Esophagus muscularis mucosa (tissue), 4 donors: ENCODE data around the gene EDC4. TPM values are rescaled to one million over a fixed set of nuclear protein-coding genes. Genes with fewer than 3 reads are reported as not detected.
A peak's percentile ranks its signal among the peaks of the same experiment; 100 is the strongest.

Experiments used
- DNase-seq: peaks from one replicate; pipeline ENCODE4 v3.0.0-alpha.2; 2017; ENCODE audit errors: extremely low spot score
- H3K27ac ChIP-seq, 4 donors: fragments of 200-600 bp; sonication (generic); replicated peaks in 1 of 4; 1 replicate in 3 of 4; 2 replicates in 1 of 4; pipeline ENCODE4 v1.5.1; 2016 to 2019; ENCODE audit warnings: mild to moderate bottlenecking in 1 of 4
- H3K27me3 ChIP-seq, 4 donors: fragments of 200-600 bp; sonication (generic); one replicate each; pipeline versions ENCODE4 v1.5.1 to v1.6.0; 2016 to 2019
- H3K36me3 ChIP-seq, 4 donors: fragments of 200-600 bp; sonication (generic); one replicate each; pipeline ENCODE4 v1.5.1; 2016 to 2019
- H3K4me1 ChIP-seq, 4 donors: fragments of 200-600 bp; sonication (generic); one replicate each; pipeline ENCODE4 v1.5.1; 2016 to 2019
- H3K4me3 ChIP-seq, 4 donors: fragments of 200-600 bp; sonication (generic); 1 replicate in 2 of 4; 2 replicates in 2 of 4; pipeline ENCODE4 v1.5.1; 2016 to 2019; ENCODE audit warnings: mild to moderate bottlenecking in 4 of 4, moderate library complexity in 1 of 4
- H3K9me3 ChIP-seq, 4 donors: fragments of 200-600 bp; sonication (generic); 1 replicate in 3 of 4; 2 replicates in 1 of 4; pipeline ENCODE4 v1.5.1; 2016 to 2019
- EP300 ChIP-seq: sonication (generic); formaldehyde crosslinking; IDR thresholded peaks from one replicate; pipeline ENCODE4 v1.6.1; 2017; ENCODE audit warnings: antibody characterized with exemption
- POLR2A ChIP-seq: fragments of 450-650 bp; IDR thresholded peaks from one replicate; pipeline ENCODE4 v1.6.1; 2017; ENCODE audit warnings: antibody characterized with exemption, moderate library complexity, mild to moderate bottlenecking, low read depth
- POLR2AphosphoS5 ChIP-seq, 2 donors: sonication (generic); formaldehyde crosslinking; IDR thresholded peaks; one replicate each; pipeline ENCODE4 v1.6.1; 2017; ENCODE audit warnings: antibody characterized with exemption in 2 of 2
- WGBS: methylation state at CpG from one replicate; pipeline ENCODE4 v1.1.5; 2018; 5-methylcytosine and 5-hydroxymethylcytosine counted together
- intact Hi-C: fragments of 100-400 bp; cut with DNase I; formaldehyde crosslinking; loops from one replicate; pipeline ENCODE4 v1.15.1; 2023
- total RNA-seq, 4 donors: library from RNA; depleted of rRNA; stranded (reverse); fragments of >200 nt; gene quantifications; one replicate each; pipeline versions ENCODE4 v1.1.0 to v1.2.1, GENCODE V29; 2016
- TF ChIP-seq, protein P1 (sequence below), 3 experiments: fragments of 200-600 bp in 2 of 3; fragments of 450-650 bp in 1 of 3; sonication (generic) in 2 of 3; IDR thresholded peaks; one replicate each; pipeline ENCODE4 v1.5.1; 2017 to 2019; ENCODE audit warnings: antibody characterized with exemption in 3 of 3, mild to moderate bottlenecking in 2 of 3, moderate library complexity in 1 of 3

The EDC4 gene
- total RNA-seq, 4 donors from 2014 or later = 49.9 to 70.9 (median 52.0) TPM

DNA sequence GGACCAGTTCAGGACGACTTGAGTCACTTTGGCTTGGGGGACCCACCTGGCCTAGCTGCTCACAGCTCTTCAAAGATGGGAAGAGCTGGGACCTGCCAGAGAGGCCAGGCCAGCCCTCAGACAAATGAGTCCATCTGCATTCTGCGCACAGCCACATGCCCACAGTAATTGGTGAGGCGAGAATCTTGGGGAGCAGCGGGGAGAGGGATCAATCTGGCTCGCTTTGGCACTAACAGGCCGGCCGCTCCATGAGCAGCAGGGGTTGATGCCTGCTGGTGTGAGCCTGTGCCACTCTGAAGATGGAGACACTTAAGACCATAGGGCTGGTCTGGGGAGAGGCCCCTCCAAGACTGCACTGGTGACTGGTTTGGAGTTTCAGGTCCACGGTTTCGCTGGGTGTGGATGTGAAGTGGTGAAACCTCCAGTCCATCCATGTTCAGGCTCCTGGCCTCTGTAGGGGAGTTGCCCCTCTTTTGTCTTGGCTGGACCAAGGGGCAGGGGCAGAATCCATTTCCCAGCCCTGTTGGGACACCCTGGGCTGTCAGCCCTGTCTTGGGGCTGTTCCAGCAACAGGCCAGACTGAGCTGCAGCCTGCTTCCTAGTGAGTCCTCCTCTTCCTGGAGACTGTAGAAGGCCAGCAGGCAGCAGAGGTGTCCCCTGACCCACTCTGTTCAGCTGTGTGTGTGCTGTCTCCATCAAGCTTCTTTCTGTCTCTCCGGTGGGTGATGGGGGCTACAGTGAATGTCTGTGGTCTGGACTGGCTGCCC lies 51.5 kb downstream of the EDC4 start:
- no peaks in the 10 kb centered on the region for H3K27me3 ChIP-seq
- peak overlapping the region in 3 of 4 donors; percentile 44 to 62 (median 53) for H3K27ac ChIP-seq
- intact Hi-C loops = no loop called here
- no peak for DNase-seq
- TF ChIP-seq POLR2AphosphoS5 (IDR thresholded peaks at IDR 0.05) = no peak
- TF ChIP-seq POLR2A = no peak
- no peak for TF ChIP-seq EP300
- TF ChIP-seq, protein P1, sequence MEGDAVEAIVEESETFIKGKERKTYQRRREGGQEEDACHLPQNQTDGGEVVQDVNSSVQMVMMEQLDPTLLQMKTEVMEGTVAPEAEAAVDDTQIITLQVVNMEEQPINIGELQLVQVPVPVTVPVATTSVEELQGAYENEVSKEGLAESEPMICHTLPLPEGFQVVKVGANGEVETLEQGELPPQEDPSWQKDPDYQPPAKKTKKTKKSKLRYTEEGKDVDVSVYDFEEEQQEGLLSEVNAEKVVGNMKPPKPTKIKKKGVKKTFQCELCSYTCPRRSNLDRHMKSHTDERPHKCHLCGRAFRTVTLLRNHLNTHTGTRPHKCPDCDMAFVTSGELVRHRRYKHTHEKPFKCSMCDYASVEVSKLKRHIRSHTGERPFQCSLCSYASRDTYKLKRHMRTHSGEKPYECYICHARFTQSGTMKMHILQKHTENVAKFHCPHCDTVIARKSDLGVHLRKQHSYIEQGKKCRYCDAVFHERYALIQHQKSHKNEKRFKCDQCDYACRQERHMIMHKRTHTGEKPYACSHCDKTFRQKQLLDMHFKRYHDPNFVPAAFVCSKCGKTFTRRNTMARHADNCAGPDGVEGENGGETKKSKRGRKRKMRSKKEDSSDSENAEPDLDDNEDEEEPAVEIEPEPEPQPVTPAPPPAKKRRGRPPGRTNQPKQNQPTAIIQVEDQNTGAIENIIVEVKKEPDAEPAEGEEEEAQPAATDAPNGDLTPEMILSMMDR (IDR thresholded peaks at IDR 0.05) = no peak
- H3K4me3 ChIP-seq = no peak overlapping the region
- 93% methylated on average over 8 of the region's 10 CpGs for WGBS
- peaks cover 40 to 84% (median 71%) of the 10 kb centered on the region in 4 donors for H3K4me1 ChIP-seq
- no peaks in the 10 kb centered on the region for H3K9me3 ChIP-seq
- peaks cover 8 to 41% (median 36%) of the 10 kb centered on the region in 4 donors for H3K36me3 ChIP-seq

DNA sequence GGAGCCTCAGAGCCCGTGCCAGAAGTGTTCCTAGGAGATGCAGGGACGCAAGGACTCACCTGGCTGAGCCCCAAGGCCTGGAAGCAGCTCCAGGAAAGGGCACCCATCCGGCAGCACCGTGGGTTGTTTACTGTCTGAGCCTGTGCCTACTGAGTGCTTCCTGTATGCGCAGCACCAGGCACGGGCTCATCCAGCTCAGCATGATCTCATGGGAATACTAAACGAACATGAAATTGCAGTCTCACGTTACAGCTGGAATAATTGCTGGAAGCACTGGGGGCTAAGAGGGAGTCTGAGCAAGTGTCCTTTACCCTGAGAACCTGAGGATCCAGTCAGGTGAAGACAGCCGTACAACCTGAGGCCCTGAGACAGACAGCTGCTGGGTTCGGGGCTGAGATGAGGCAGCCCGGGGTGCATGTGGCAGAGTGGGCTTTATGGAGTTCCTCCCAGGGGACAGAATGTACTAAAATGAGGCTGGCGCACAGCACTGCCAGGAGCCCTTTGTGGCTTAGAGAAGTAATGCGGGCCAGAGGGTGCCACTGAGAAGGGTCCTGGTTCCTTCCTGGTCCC lies 53.4 kb downstream of the EDC4 start:
- DNase-seq = no peak
- WGBS = 47% methylated on average over 5 of the region's 13 CpGs
- Histone ChIP-seq H3K27me3 (no peaks in the 10 kb centered on the region), H3K4me1 (peaks cover 30 to 71% (median 57%) of the 10 kb centered on the region in 4 donors), H3K9me3 (no peaks in the 10 kb centered on the region), H3K27ac (peak overlapping the region; percentile 19 to 51 (median 24)), H3K36me3 (peaks cover 11 to 56% (median 46%) of the 10 kb centered on the region in 4 donors), H3K4me3 (no peak overlapping the region)
- no peak for TF ChIP-seq POLR2A
- peak in 1 of 2 donors; percentile 27 for TF ChIP-seq POLR2AphosphoS5 (IDR thresholded peaks at IDR 0.05)
- TF ChIP-seq, protein P1 (IDR thresholded peaks at IDR 0.05) = no peak
- TF ChIP-seq EP300 = no peak
- intact Hi-C loops = no loop called here

DNA sequence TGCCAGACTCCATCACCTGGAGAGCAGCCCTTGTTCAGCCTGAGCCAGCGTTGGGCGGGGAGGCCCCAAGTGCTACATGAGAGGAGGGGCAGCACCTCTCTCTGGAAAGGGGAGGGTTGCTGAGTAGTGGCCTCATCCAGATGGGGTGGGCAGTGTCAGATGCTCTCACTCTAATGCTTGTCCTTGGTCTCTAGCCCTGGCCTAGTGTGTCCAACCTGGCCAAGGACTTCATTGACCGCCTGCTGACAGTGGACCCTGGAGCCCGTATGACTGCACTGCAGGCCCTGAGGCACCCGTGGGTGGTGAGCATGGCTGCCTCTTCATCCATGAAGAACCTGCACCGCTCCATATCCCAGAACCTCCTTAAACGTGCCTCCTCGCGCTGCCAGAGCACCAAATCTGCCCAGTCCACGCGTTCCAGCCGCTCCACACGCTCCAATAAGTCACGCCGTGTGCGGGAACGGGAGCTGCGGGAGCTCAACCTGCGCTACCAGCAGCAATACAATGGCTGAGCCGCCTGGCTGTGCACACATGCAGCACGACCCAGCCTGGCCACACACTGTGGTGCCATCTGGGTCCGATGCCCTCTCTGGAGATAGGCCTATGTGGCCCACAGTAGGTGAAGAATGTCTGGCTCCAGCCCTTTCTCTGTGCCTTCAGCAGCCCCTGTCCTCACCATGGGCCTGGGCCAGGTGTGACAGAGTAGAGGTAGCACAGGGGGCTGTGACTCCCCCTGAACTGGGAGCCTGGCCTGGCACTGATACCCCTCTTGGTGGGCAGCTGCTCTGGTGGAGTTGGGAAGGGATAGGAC lies 54.5 kb downstream of the EDC4 start:
- intact Hi-C loops = no loop called here

DNA sequence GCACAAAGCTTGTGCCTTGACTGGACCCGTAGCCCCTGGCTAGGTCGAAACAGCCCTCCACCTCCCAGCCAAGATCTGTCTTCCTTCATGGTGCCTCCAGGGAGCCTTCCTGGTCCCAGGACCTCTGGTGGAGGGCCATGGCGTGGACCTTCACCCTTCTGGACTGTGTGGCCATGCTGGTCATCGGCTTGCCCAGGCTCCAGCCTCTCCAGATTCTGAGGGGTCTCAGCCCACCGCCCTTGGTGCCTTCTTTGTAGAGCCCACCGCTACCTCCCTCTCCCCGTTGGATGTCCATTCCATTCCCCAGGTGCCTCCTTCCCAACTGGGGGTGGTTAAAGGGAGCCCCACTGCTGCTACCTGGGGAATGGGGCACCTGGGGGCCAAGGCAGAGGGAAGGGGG lies 55.3 kb downstream of the EDC4 start:
- 91% methylated on average over 6 of the region's 7 CpGs for WGBS
- no peak overlapping the region for H3K27ac ChIP-seq
- no peaks in the 10 kb centered on the region for H3K9me3 ChIP-seq
- H3K4me1 ChIP-seq = peaks cover 16 to 58% (median 44%) of the 10 kb centered on the region in 4 donors
- TF ChIP-seq EP300 = no peak
- no peak for TF ChIP-seq POLR2AphosphoS5 (IDR thresholded peaks at IDR 0.05)
- no peak for TF ChIP-seq POLR2A
- TF ChIP-seq, protein P1 (IDR thresholded peaks at IDR 0.05) = no peak
- DNase-seq = no peak
- H3K36me3 ChIP-seq = peaks cover 11 to 61% (median 60%) of the 10 kb centered on the region in 4 donors
- intact Hi-C loops = loop anchor here (2.0 kb wide), 2 partner anchors 45 to 111 kb away; no protein-coding TSS in a partner anchor
- H3K4me3 ChIP-seq = no peak overlapping the region
- no peaks in the 10 kb centered on the region for H3K27me3 ChIP-seq

More for the DNA sequence above, 54.5 kb downstream of the EDC4 start:
- no peak for DNase-seq
- TF ChIP-seq, protein P1 (IDR thresholded peaks at IDR 0.05) = no peak
- TF ChIP-seq POLR2AphosphoS5 (IDR thresholded peaks at IDR 0.05) (no peak), POLR2A (no peak)
- H3K4me3 ChIP-seq = no peak overlapping the region
- peaks cover 25 to 66% (median 52%) of the 10 kb centered on the region in 4 donors for H3K4me1 ChIP-seq
- H3K9me3 ChIP-seq = no peaks in the 10 kb centered on the region
- no peaks in the 10 kb centered on the region for H3K27me3 ChIP-seq
- 90% methylated on average over 22 of the region's 22 CpGs for WGBS
- peak overlapping the region in 1 of 4 donors; percentile 19 for H3K27ac ChIP-seq
- H3K36me3 ChIP-seq = peaks cover 11 to 60% (median 55%) of the 10 kb centered on the region in 4 donors
